CD4-positive, alpha-beta T cell (primary cell): Measurements from ENCODE around the gene ABCC12. TPM values are rescaled to one million over a fixed set of nuclear protein-coding genes. Genes with fewer than 3 reads are reported as not detected.

ENCODE experiments used
- ATAC-seq: fragments of 200-7000 bp; cut with Tn5 transposase; one replicate; pipeline ENCODE4 v1.10.0; 2022; ENCODE audit warnings: mild to moderate bottlenecking; ENCODE audit not compliant: poor library complexity
- CTCF ChIA-PET: fragments of 350-600 bp; sonication (Branson Sonifier 250); formaldehyde crosslinking; loops from one replicate; lab custom pipeline; 2021; ENCODE audit warnings: antibody characterized with exemption, inconsistent platforms; lab: Charles Lee
- POLR2A ChIA-PET: fragments of 350-600 bp; sonication (Branson Sonifier 250); formaldehyde crosslinking; loops from one replicate; lab custom pipeline; 2021; ENCODE audit warnings: antibody characterized with exemption, inconsistent platforms; lab: Charles Lee
- DNase-seq, 14 experiments: peaks; one replicate each; pipeline ENCODE4 v3.0.0-alpha.2; 2013 to 2020; ENCODE audit warnings: mixed read lengths in 2 of 14
- H3K27ac ChIP-seq, 2 donors: one replicate each; pipeline versions ENCODE4 v1.5.1 to v1.7.0; 2013; ENCODE audit warnings: low read length in 2 of 2, low read depth in 1 of 2, mild to moderate bottlenecking in 1 of 2
- H3K27me3 ChIP-seq, 2 experiments: 1 replicate in 1 of 2; 2 replicates in 1 of 2; pipeline versions ENCODE4 v1.6.1 to v1.7.0; 2013; ENCODE audit warnings: low read length in 2 of 2, control low read depth in 1 of 2, mild to moderate bottlenecking in 1 of 2, moderate library complexity in 1 of 2; ENCODE audit not compliant: insufficient read depth in 2 of 2, control insufficient read depth in 1 of 2
- H3K36me3 ChIP-seq: one replicate; pipeline ENCODE4 v1.6.1; 2013; ENCODE audit warnings: low read length, control low read depth; ENCODE audit not compliant: insufficient read depth
- H3K4me1 ChIP-seq: one replicate; pipeline ENCODE4 v1.6.1; 2013; ENCODE audit warnings: low read length, control low read depth; ENCODE audit not compliant: insufficient read depth
- H3K4me3 ChIP-seq: one replicate; pipeline ENCODE4 v1.5.1; 2013; ENCODE audit warnings: mild to moderate bottlenecking, low read length, moderate library complexity
- H3K9me3 ChIP-seq, 2 experiments: 1 replicate in 1 of 2; 2 replicates in 1 of 2; pipeline versions ENCODE4 v1.6.1 to v1.7.0; 2013; ENCODE audit warnings: low read length in 2 of 2, mild to moderate bottlenecking in 2 of 2, control low read depth in 1 of 2, moderate library complexity in 1 of 2; ENCODE audit not compliant: control insufficient read depth in 1 of 2, insufficient read depth in 1 of 2
- H3K27ac Mint-ChIP-seq: one replicate; pipeline ENCODE4 v1.8.0; 2020; ENCODE audit warnings: mixed read lengths
- H3K27me3 Mint-ChIP-seq: one replicate; pipeline ENCODE4 v1.8.0; 2021; ENCODE audit warnings: mixed read lengths
- H3K36me3 Mint-ChIP-seq: one replicate; pipeline ENCODE4 v1.8.0; 2021; ENCODE audit warnings: low read depth, mixed read lengths
- H3K4me1 Mint-ChIP-seq: one replicate; pipeline ENCODE4 v1.8.0; 2021; ENCODE audit warnings: low read depth, mixed read lengths
- H3K4me3 Mint-ChIP-seq: one replicate; pipeline ENCODE4 v1.8.0; 2020; ENCODE audit warnings: mild to moderate bottlenecking, mixed read lengths
- H3K9me3 Mint-ChIP-seq: one replicate; pipeline ENCODE4 v1.8.0; 2020; ENCODE audit warnings: mixed read lengths
- intact Hi-C, 2 experiments: fragments of 100-400 bp; cut with DNase I in 1 of 2; cut with micrococcal nuclease in 1 of 2; formaldehyde crosslinking; loops; one replicate each; pipeline versions ENCODE4 v1.15.1 to v1.9.0; 2023 to 2025; cut with DNase I, micrococcal nuclease
- total RNA-seq, 174 experiments: library from RNA in 2 of 174; stranded (reverse) in 2 of 174; gene quantifications; one replicate each; pipeline ENCODE4 v1.2.3 and lab custom pipeline; 2021 to 2026
- TF ChIP-seq, protein P1 (sequence below): fragments of 200-600 bp; IDR thresholded peaks from one replicate; pipeline ENCODE4 v1.8.0; 2022; ENCODE audit warnings: antibody characterized with exemption, mild to moderate bottlenecking

The ABCC12 gene
- total RNA-seq, 2 experiments from 2014 or later, result not detected

DNA sequence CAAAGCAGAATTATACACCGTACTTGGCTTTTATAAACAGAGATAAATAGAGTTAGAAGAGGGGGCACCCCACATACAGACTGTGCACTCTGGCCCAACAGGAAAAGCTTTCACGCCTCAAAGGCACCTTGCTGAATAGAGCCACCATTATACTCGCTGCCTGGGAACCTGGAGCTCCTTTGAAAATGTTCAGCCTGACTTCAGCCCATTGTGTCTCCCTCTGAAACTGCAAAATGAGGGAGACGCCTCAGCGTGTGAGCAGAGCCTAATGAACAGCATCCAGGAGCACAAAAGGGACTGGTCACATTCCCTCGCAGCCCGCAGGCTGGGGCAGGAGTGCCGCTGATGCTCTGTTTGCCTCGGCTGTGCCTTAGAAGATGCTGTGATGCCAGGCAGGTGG, 46.3 kb downstream of the ABCC12 start:
- H3K4me3 ChIP-seq, result no peak overlapping the region
- Mint-ChIP-seq H3K9me3 (no peaks in the 10 kb centered on the region), H3K27ac (no peak overlapping the region), H3K4me3 (no peak overlapping the region), H3K27me3 (peaks cover 6% of the 10 kb centered on the region), H3K36me3 (no peaks in the 10 kb centered on the region), H3K4me1 (no peaks in the 10 kb centered on the region)
- H3K4me1 ChIP-seq, result no peaks in the 10 kb centered on the region
- POLR2A ChIA-PET, result no interaction called here
- CTCF ChIA-PET, result no interaction called here
- peaks cover 0 to 2% of the 10 kb centered on the region in 2 experiments for H3K27me3 ChIP-seq
- peaks cover 0 to 3% of the 10 kb centered on the region in 2 experiments for H3K9me3 ChIP-seq
- DNase-seq (no peak), ATAC-seq (no peak)
- intact Hi-C loops, result no loop called here
- H3K36me3 ChIP-seq, result no peaks in the 10 kb centered on the region
- TF ChIP-seq, protein P1, sequence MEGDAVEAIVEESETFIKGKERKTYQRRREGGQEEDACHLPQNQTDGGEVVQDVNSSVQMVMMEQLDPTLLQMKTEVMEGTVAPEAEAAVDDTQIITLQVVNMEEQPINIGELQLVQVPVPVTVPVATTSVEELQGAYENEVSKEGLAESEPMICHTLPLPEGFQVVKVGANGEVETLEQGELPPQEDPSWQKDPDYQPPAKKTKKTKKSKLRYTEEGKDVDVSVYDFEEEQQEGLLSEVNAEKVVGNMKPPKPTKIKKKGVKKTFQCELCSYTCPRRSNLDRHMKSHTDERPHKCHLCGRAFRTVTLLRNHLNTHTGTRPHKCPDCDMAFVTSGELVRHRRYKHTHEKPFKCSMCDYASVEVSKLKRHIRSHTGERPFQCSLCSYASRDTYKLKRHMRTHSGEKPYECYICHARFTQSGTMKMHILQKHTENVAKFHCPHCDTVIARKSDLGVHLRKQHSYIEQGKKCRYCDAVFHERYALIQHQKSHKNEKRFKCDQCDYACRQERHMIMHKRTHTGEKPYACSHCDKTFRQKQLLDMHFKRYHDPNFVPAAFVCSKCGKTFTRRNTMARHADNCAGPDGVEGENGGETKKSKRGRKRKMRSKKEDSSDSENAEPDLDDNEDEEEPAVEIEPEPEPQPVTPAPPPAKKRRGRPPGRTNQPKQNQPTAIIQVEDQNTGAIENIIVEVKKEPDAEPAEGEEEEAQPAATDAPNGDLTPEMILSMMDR, result no peak
- H3K27ac ChIP-seq, result no peak overlapping the region

DNA sequence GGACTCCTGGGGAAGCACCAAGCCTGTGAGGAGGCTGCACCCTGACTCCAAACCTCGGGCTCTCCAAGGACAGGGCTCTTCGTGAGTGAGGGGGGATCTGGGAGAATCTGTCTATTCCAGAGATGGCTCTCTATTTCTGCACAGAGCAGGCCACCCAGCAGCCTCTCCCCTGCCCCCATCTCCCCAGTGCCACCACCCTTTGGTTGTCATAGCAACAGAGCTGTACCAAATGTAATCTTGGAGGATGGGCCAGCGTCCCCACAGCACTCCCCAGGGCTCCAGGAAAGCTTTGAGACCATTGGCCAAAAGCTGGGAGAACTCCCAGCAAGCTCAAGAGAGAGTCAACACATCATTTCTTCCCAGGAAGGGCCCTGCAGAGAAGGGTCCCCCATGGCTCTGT, 49.3 kb downstream of the ABCC12 start:
- H3K27ac ChIP-seq, result no peak overlapping the region
- H3K4me1 ChIP-seq, result no peaks in the 10 kb centered on the region
- ChIA-PET POLR2A (no interaction called here), CTCF (no interaction called here)
- Mint-ChIP-seq H3K9me3 (no peaks in the 10 kb centered on the region), H3K36me3 (no peaks in the 10 kb centered on the region), H3K27me3 (peaks cover 14% of the 10 kb centered on the region), H3K27ac (no peak overlapping the region), H3K4me3 (no peak overlapping the region), H3K4me1 (no peaks in the 10 kb centered on the region)
- ATAC-seq, result no peak
- peaks cover 0 to 3% of the 10 kb centered on the region in 2 experiments for H3K9me3 ChIP-seq
- H3K27me3 ChIP-seq, result peaks cover 0 to 5% of the 10 kb centered on the region in 2 experiments
- no peak for DNase-seq
- H3K36me3 ChIP-seq, result no peaks in the 10 kb centered on the region
- TF ChIP-seq, protein P1, result no peak
- H3K4me3 ChIP-seq, result no peak overlapping the region
- intact Hi-C loops, result no loop called here

Other genes with a start within 250 kb of the ABCC12 start
- gene LONP2, start 88.3 kb upstream of the ABCC12 start, total RNA-seq, result 10 to 100 TPM; 77.2 to 81.0 TPM
- gene ABCC11, start 91.5 kb upstream of the ABCC12 start, total RNA-seq, result under 1 TPM in 1 of 2 experiments, not detected in 1; 0.08 TPM
- gene SIAH1, start 229.4 kb upstream of the ABCC12 start, total RNA-seq, result 10 to 100 TPM; 40.9 to 43.0 TPM